Peyer's patch (tissue), 4 donors: ENCODE results near the gene GKN2.
A peak's percentile ranks its signal among the peaks of the same experiment; 100 is the strongest.

Experiments
- POLR2A ChIP-seq, 2 donors: fragments of 450-650 bp; IDR thresholded peaks; one replicate each; pipeline ENCODE4 v1.5.1; 2017; ENCODE audit warnings: antibody characterized with exemption in 2 of 2, mild to moderate bottlenecking in 2 of 2, moderate library complexity in 2 of 2
- TF ChIP-seq, protein P1 (sequence below), 6 experiments: fragments of 450-650 bp in 4 of 6; fragments of 200-600 bp in 2 of 6; sonication (generic) in 1 of 6; IDR thresholded peaks; one replicate each; pipeline ENCODE4 v1.5.1; 2017 to 2019; ENCODE audit warnings: antibody characterized with exemption in 6 of 6, mild to moderate bottlenecking in 3 of 6, moderate library complexity in 1 of 6

DNA sequence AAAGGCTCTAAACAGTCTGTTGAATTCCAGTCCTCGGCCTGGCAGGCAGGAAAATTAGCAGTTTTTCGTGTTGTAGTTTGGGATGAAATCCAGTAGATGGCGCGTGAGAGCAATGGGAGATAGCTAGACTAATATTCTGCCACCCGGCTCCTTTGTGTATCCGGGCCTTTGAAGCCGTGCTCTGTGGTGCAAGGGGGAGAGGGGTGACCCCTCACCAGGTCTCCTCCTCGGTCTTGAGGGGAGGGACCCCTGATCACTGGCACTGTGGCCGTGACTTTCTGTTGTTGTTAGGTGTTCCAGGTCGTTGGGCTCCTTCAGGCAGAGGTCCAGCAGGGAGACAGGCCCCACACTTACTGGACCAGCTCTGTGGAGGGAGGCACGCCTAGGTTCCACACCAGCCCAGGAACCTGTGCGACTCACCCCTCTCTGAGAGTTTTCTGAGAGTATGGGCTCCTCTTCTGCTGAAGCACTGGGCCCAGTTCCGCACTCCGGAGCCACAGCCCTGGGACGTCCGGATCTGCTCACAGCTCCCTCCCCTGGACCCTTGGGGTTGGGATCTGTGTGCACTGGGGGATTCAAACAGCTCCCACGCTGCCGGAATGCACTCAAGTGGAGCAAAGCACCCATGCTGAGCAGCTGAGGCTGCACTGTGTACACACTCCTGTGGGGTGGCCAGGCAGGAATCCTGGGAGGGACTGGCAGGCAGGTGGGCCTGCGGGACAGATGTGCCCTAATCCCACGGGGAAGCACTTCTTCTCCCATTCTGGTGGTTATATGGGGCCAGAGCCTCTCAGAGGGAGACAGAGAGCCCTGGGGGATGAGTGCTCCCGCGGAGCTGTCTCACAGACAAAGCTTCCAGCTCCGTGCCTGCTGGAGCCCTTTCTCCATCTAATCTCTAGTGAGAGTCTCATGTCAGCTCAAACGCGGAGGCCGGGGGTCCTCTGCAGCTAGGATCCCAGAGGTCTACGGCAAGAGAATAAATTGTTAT, 8.8 kb downstream of the GKN2 start:
- TF ChIP-seq, protein P1, sequence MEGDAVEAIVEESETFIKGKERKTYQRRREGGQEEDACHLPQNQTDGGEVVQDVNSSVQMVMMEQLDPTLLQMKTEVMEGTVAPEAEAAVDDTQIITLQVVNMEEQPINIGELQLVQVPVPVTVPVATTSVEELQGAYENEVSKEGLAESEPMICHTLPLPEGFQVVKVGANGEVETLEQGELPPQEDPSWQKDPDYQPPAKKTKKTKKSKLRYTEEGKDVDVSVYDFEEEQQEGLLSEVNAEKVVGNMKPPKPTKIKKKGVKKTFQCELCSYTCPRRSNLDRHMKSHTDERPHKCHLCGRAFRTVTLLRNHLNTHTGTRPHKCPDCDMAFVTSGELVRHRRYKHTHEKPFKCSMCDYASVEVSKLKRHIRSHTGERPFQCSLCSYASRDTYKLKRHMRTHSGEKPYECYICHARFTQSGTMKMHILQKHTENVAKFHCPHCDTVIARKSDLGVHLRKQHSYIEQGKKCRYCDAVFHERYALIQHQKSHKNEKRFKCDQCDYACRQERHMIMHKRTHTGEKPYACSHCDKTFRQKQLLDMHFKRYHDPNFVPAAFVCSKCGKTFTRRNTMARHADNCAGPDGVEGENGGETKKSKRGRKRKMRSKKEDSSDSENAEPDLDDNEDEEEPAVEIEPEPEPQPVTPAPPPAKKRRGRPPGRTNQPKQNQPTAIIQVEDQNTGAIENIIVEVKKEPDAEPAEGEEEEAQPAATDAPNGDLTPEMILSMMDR (IDR thresholded peaks at IDR 0.05) = peak; percentile 57 to 87 (median 70)
- no peak for TF ChIP-seq POLR2A (IDR thresholded peaks at IDR 0.05)
